Measurements from ENCODE around the gene AKAP12.

Gene AKAP12, protein sequence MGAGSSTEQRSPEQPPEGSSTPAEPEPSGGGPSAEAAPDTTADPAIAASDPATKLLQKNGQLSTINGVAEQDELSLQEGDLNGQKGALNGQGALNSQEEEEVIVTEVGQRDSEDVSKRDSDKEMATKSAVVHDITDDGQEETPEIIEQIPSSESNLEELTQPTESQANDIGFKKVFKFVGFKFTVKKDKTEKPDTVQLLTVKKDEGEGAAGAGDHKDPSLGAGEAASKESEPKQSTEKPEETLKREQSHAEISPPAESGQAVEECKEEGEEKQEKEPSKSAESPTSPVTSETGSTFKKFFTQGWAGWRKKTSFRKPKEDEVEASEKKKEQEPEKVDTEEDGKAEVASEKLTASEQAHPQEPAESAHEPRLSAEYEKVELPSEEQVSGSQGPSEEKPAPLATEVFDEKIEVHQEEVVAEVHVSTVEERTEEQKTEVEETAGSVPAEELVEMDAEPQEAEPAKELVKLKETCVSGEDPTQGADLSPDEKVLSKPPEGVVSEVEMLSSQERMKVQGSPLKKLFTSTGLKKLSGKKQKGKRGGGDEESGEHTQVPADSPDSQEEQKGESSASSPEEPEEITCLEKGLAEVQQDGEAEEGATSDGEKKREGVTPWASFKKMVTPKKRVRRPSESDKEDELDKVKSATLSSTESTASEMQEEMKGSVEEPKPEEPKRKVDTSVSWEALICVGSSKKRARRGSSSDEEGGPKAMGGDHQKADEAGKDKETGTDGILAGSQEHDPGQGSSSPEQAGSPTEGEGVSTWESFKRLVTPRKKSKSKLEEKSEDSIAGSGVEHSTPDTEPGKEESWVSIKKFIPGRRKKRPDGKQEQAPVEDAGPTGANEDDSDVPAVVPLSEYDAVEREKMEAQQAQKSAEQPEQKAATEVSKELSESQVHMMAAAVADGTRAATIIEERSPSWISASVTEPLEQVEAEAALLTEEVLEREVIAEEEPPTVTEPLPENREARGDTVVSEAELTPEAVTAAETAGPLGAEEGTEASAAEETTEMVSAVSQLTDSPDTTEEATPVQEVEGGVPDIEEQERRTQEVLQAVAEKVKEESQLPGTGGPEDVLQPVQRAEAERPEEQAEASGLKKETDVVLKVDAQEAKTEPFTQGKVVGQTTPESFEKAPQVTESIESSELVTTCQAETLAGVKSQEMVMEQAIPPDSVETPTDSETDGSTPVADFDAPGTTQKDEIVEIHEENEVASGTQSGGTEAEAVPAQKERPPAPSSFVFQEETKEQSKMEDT (N-terminal part only)

GRCh38 chr6:151239603-151240035 is at the start of gene AKAP12:
AKAP12 (plus strand) TSS chr6:151239967; CDS start chr6:151240563, 596 bp downstream.
- H3K9ac ChIP-seq (ENCODE audit: low read length), result peak within 1 kb of the TSS; percentile 88
- peaks cover 19% of the 10 kb centered on the region for H3K4me1 ChIP-seq (ENCODE audit: control insufficient read depth, insufficient read depth, low read length)
- DNase-seq (ENCODE audit: low read depth), result no peak
- H3K27me3 ChIP-seq (replicated peaks; ENCODE audit: control insufficient read depth, insufficient read depth, low read length), result no peaks in the 10 kb centered on the region
- no peaks in the 10 kb centered on the region for H3K36me3 ChIP-seq (ENCODE audit: control insufficient read depth, insufficient read depth, low read length, severe bottlenecking)
- peak within 1 kb of the TSS; percentile 89 for H3K4me3 ChIP-seq (ENCODE audit: low read length)
- no peaks in the 10 kb centered on the region for H3K9me3 ChIP-seq (ENCODE audit: control insufficient read depth, low read length)

DNA sequence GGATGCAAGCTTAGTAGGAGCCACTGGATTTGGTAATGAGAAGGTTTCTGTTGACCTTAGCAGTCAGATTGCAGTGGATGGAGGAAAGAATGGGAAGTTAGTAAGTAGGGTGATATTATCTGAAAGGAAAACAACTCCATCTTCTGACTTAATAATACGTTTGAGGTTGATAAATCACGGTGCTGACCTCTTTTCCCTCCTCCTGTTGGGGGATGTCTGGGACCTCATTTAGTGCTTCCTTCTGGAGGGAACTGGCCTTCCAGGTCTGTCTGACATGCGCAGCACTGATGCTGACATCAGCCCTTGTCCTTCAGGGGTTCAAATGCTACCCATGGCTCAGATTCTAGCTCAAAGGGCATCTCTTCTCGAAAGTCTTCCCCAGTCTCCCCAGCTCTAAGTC is 48.2 kb upstream of the AKAP12 start:
- Histone ChIP-seq H3K36me3 (ENCODE audit: control insufficient read depth, insufficient read depth, low read length, severe bottlenecking) (no peaks in the 10 kb centered on the region), H3K9ac (ENCODE audit: low read length) (no peak overlapping the region), H3K27me3 (replicated peaks; ENCODE audit: control insufficient read depth, insufficient read depth, low read length) (no peaks in the 10 kb centered on the region), H3K4me1 (ENCODE audit: control insufficient read depth, insufficient read depth, low read length) (peaks cover 9% of the 10 kb centered on the region), H3K9me3 (ENCODE audit: control insufficient read depth, low read length) (no peaks in the 10 kb centered on the region), H3K4me3 (ENCODE audit: low read length) (no peak overlapping the region)
- no peak for DNase-seq (ENCODE audit: low read depth)

DNA sequence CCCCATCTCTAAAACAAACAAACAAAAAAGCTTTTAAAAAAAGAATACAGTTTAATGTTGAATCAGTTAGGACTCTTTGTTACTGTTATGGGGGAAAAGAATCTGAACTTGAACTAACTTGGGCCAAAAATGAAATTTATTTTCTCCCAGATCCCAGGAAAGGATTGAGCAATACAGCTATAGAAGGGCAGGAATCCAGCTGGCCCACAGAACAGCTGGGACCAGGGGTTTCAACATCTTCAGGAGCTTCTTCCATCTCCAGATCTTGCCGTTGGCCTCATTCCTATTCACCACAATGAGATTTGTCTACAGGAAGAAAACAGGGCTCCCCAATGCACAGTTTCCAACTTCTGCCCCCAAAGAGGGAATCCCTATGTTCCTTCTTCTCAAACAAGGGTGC is 43.2 kb upstream of the AKAP12 start:
- H3K4me1 ChIP-seq (ENCODE audit: control insufficient read depth, insufficient read depth, low read length), result peaks cover 14% of the 10 kb centered on the region
- no peaks in the 10 kb centered on the region for H3K27me3 ChIP-seq (replicated peaks; ENCODE audit: control insufficient read depth, insufficient read depth, low read length)
- H3K9me3 ChIP-seq (ENCODE audit: control insufficient read depth, low read length), result no peaks in the 10 kb centered on the region
- H3K4me3 ChIP-seq (ENCODE audit: low read length), result peak overlapping the region; percentile 50
- H3K36me3 ChIP-seq (ENCODE audit: control insufficient read depth, insufficient read depth, low read length, severe bottlenecking), result no peaks in the 10 kb centered on the region
- H3K9ac ChIP-seq (ENCODE audit: low read length), result peak overlapping the region; percentile 47
- peak; percentile 92 for DNase-seq (ENCODE audit: low read depth)

GRCh38 chr6:151197556-151197955 is 42.2 kb upstream of the AKAP12 start:
- no peaks in the 10 kb centered on the region for H3K9me3 ChIP-seq (ENCODE audit: control insufficient read depth, low read length)
- DNase-seq (ENCODE audit: low read depth), result no peak
- H3K4me3 ChIP-seq (ENCODE audit: low read length), result no peak overlapping the region
- no peaks in the 10 kb centered on the region for H3K36me3 ChIP-seq (ENCODE audit: control insufficient read depth, insufficient read depth, low read length, severe bottlenecking)
- H3K4me1 ChIP-seq (ENCODE audit: control insufficient read depth, insufficient read depth, low read length), result peaks cover 14% of the 10 kb centered on the region
- H3K27me3 ChIP-seq (replicated peaks; ENCODE audit: control insufficient read depth, insufficient read depth, low read length), result no peaks in the 10 kb centered on the region
- no peak overlapping the region for H3K9ac ChIP-seq (ENCODE audit: low read length)

GRCh38 chr6:151199991-151200390 is 39.8 kb upstream of the AKAP12 start:
- H3K36me3 ChIP-seq (ENCODE audit: control insufficient read depth, insufficient read depth, low read length, severe bottlenecking), result no peaks in the 10 kb centered on the region
- no peak for DNase-seq (ENCODE audit: low read depth)
- no peak overlapping the region for H3K4me3 ChIP-seq (ENCODE audit: low read length)
- no peaks in the 10 kb centered on the region for H3K27me3 ChIP-seq (replicated peaks; ENCODE audit: control insufficient read depth, insufficient read depth, low read length)
- H3K4me1 ChIP-seq (ENCODE audit: control insufficient read depth, insufficient read depth, low read length), result peaks cover 14% of the 10 kb centered on the region
- no peaks in the 10 kb centered on the region for H3K9me3 ChIP-seq (ENCODE audit: control insufficient read depth, low read length)
- H3K9ac ChIP-seq (ENCODE audit: low read length), result no peak overlapping the region

GRCh38 chr6:151205721-151206600 is 33.8 kb upstream of the AKAP12 start:
- peak; percentile 51 for DNase-seq (ENCODE audit: low read depth)
- Histone ChIP-seq H3K27me3 (replicated peaks; ENCODE audit: control insufficient read depth, insufficient read depth, low read length) (no peaks in the 10 kb centered on the region), H3K9me3 (ENCODE audit: control insufficient read depth, low read length) (peaks cover under 1% of the 10 kb centered on the region), H3K4me1 (ENCODE audit: control insufficient read depth, insufficient read depth, low read length) (peaks cover 8% of the 10 kb centered on the region), H3K9ac (ENCODE audit: low read length) (no peak overlapping the region), H3K36me3 (ENCODE audit: control insufficient read depth, insufficient read depth, low read length, severe bottlenecking) (no peaks in the 10 kb centered on the region), H3K4me3 (ENCODE audit: low read length) (no peak overlapping the region)

GRCh38 chr6:151207674-151208073 is 32.1 kb upstream of the AKAP12 start:
- H3K9ac ChIP-seq (ENCODE audit: low read length), result no peak overlapping the region
- no peak overlapping the region for H3K4me3 ChIP-seq (ENCODE audit: low read length)
- H3K9me3 ChIP-seq (ENCODE audit: control insufficient read depth, low read length), result peaks cover 6% of the 10 kb centered on the region
- no peaks in the 10 kb centered on the region for H3K36me3 ChIP-seq (ENCODE audit: control insufficient read depth, insufficient read depth, low read length, severe bottlenecking)
- no peak for DNase-seq (ENCODE audit: low read depth)
- no peaks in the 10 kb centered on the region for H3K27me3 ChIP-seq (replicated peaks; ENCODE audit: control insufficient read depth, insufficient read depth, low read length)
- peaks cover 8% of the 10 kb centered on the region for H3K4me1 ChIP-seq (ENCODE audit: control insufficient read depth, insufficient read depth, low read length)

DNA sequence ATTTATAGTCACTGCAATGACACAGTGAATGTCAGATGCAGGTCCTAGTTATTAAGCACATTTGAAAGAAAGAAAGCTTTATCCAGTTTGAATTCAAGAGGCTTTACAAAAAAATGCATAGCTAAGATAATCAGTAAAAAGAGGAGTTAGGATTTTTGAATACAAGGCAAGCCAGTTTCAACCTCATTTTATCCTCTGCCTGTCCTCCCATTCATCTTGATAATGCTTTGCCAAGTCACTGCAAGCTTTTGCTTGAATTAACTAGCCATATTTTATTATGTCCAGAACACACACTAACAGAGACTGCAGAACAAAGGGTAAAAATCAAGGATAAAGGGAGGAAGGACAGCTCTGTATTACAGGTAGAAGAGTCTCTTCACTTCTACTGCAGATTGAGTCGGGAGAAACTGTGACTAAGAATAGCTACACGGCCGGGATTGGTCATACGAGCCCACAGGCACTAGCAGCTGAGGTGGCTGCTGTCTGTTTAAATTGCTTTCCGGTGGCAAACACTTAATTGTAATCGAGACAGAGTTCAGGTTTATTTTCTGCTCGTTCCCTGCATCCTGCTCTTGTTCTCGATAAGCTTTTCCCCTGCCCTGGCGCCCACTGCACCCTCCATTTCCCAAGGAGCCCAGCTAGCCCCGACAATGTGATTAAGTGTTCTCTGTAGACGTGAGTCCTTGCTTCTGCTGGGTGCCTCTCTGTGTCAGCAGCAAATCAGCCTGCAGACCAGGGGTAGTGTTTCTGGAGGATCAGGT is 30.5 kb upstream of the AKAP12 start:
- H3K36me3 ChIP-seq (ENCODE audit: control insufficient read depth, insufficient read depth, low read length, severe bottlenecking), result no peaks in the 10 kb centered on the region
- no peaks in the 10 kb centered on the region for H3K27me3 ChIP-seq (replicated peaks; ENCODE audit: control insufficient read depth, insufficient read depth, low read length)
- no peak overlapping the region for H3K9ac ChIP-seq (ENCODE audit: low read length)
- no peak overlapping the region for H3K4me3 ChIP-seq (ENCODE audit: low read length)
- H3K9me3 ChIP-seq (ENCODE audit: control insufficient read depth, low read length), result peaks cover 14% of the 10 kb centered on the region
- DNase-seq (ENCODE audit: low read depth), result peak; percentile 23
- peaks cover 8% of the 10 kb centered on the region for H3K4me1 ChIP-seq (ENCODE audit: control insufficient read depth, insufficient read depth, low read length)

DNA sequence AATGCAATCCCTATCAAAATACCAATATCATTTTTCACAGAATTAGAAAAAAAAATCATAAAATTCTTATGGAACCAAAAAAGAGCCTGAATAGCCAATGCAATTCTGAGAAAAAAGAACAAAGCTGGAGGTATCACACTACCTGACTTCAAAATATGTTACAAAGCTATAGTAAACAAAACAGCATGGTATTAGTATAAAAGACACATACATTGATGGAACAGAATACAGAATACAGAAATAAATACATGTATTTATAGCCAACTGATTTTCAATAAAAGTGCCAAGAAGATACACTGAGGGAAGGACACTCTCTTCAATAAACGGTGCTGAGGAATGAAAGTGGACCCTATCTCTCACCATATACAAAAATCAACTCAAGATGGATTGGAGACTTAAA is 28.7 kb upstream of the AKAP12 start:
- H3K9me3 ChIP-seq (ENCODE audit: control insufficient read depth, low read length), result peaks cover 14% of the 10 kb centered on the region
- H3K4me1 ChIP-seq (ENCODE audit: control insufficient read depth, insufficient read depth, low read length), result peaks cover 2% of the 10 kb centered on the region
- H3K36me3 ChIP-seq (ENCODE audit: control insufficient read depth, insufficient read depth, low read length, severe bottlenecking), result no peaks in the 10 kb centered on the region
- no peak for DNase-seq (ENCODE audit: low read depth)
- H3K27me3 ChIP-seq (replicated peaks; ENCODE audit: control insufficient read depth, insufficient read depth, low read length), result no peaks in the 10 kb centered on the region
- no peak overlapping the region for H3K9ac ChIP-seq (ENCODE audit: low read length)
- no peak overlapping the region for H3K4me3 ChIP-seq (ENCODE audit: low read length)

DNA sequence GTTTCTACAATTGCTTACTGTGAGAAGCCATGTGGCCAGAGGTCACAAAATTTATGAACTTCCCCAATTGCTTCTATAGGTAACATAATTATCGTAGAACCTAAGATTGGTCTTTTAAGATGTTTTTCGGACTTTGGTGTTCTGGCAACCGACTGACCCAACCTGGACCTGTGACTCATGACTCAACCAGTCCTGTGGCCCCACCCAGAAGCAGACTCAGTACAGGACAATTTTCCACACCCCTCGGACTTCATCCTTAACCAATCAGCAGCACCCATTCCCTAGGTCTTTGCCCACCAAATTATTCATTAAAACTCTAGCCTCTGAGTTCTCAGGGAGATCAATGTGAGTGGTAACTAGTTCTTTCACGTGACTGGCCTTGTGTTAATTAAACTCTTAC is 26.4 kb upstream of the AKAP12 start:
- Histone ChIP-seq H3K36me3 (ENCODE audit: control insufficient read depth, insufficient read depth, low read length, severe bottlenecking) (no peaks in the 10 kb centered on the region), H3K4me1 (ENCODE audit: control insufficient read depth, insufficient read depth, low read length) (no peaks in the 10 kb centered on the region), H3K9me3 (ENCODE audit: control insufficient read depth, low read length) (peaks cover 14% of the 10 kb centered on the region), H3K27me3 (replicated peaks; ENCODE audit: control insufficient read depth, insufficient read depth, low read length) (peaks cover 10% of the 10 kb centered on the region), H3K4me3 (ENCODE audit: low read length) (no peak overlapping the region), H3K9ac (ENCODE audit: low read length) (no peak overlapping the region)
- DNase-seq (ENCODE audit: low read depth), result no peak

All from adipocyte (in vitro differentiated cells).